WTC11 (cell line): ENCODE data around the gene IMPDH1.

Experiments used
- FOXJ3 ChIP-seq: sonication (generic); formaldehyde crosslinking; IDR thresholded peaks from 2 replicates; pipeline ENCODE4 v1.9.0; 2021; ENCODE audit warnings: missing genetic modification reagents, mild to moderate bottlenecking, borderline replicate concordance
- FOXK1 ChIP-seq: sonication (generic); formaldehyde crosslinking; IDR thresholded peaks from 2 replicates; pipeline ENCODE4 v1.8.0; 2022; ENCODE audit warnings: mild to moderate bottlenecking, moderate library complexity, missing genetic modification reagents
- JUN ChIP-seq: sonication (generic); formaldehyde crosslinking; IDR thresholded peaks from 2 replicates; pipeline ENCODE4 v1.8.0; 2023; ENCODE audit warnings: mild to moderate bottlenecking, missing genetic modification reagents
- KAT7 ChIP-seq: sonication (generic); formaldehyde crosslinking; IDR thresholded peaks from 2 replicates; pipeline ENCODE4 v1.8.1; 2023; ENCODE audit warnings: missing genetic modification reagents, mild to moderate bottlenecking, borderline replicate concordance
- NFE2L1 ChIP-seq: sonication (generic); formaldehyde crosslinking; IDR thresholded peaks from 2 replicates; pipeline ENCODE4 v1.8.1; 2023; ENCODE audit warnings: missing genetic modification reagents
- NFYB ChIP-seq: sonication (generic); formaldehyde crosslinking; conservative IDR thresholded peaks from 2 replicates; pipeline ENCODE4 v1.8.0; 2022; ENCODE audit warnings: low read depth, missing genetic modification reagents
- OVOL2 ChIP-seq: fragments of 250-450 bp; sonication (Bioruptor Pico); IDR thresholded peaks from 2 replicates; pipeline ENCODE4 v1.9.0; 2021; ENCODE audit warnings: mild to moderate bottlenecking, borderline replicate concordance
- TF ChIP-seq, protein P1 (sequence below): sonication (generic); formaldehyde crosslinking; IDR thresholded peaks from 2 replicates; pipeline ENCODE4 v1.8.0; 2022; ENCODE audit warnings: mild to moderate bottlenecking, missing genetic modification reagents
- TF ChIP-seq, protein P2 (sequence below): fragments of 200-600 bp; IDR thresholded peaks from 2 replicates; pipeline ENCODE4 v1.8.0; 2022; ENCODE audit warnings: antibody characterized with exemption
- TF ChIP-seq, protein P3 (sequence below): sonication (generic); formaldehyde crosslinking; conservative IDR thresholded peaks from 2 replicates; pipeline ENCODE4 v1.8.1; 2022; ENCODE audit warnings: mild to moderate bottlenecking, missing genetic modification reagents
- TF ChIP-seq, protein P4 (sequence below): sonication (generic); formaldehyde crosslinking; IDR thresholded peaks from 2 replicates; pipeline ENCODE4 v1.8.0; 2022; ENCODE audit warnings: mild to moderate bottlenecking, missing genetic modification reagents
- TF ChIP-seq, protein P5 (sequence below): sonication (generic); formaldehyde crosslinking; IDR thresholded peaks from 2 replicates; pipeline ENCODE4 v1.8.0; 2022; ENCODE audit warnings: mild to moderate bottlenecking, missing genetic modification reagents

DNA sequence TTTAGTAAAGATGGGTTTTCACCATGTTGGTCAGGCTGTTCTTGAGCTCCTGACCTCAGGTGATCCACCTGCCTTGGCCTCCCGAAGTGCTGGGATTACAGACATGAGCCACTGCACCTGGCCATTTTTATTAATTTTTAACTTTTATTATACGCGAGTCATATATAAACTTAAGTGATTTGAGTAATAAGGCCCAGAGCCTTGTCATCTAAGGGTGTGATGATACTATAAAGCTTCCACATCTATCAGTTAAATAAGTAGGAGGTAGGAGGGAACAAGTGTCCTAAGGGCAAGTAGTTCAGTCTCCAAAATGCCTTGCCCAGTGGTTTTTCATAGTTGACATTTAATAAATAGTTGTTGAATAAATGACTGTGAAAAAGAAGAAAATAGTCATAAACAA, 32.6 kb upstream of the IMPDH1 start:
- TF ChIP-seq, protein P1, sequence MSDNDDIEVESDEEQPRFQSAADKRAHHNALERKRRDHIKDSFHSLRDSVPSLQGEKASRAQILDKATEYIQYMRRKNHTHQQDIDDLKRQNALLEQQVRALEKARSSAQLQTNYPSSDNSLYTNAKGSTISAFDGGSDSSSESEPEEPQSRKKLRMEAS (CRISPR knock-in tag) = no peak
- TF ChIP-seq KAT7 (CRISPR knock-in tag) (no peak), JUN (CRISPR knock-in tag) (no peak), NFE2L1 (CRISPR knock-in tag) (no peak), FOXJ3 (CRISPR knock-in tag) (no peak), FOXK1 (CRISPR knock-in tag) (no peak), NFYB (no peak), OVOL2 (CRISPR knock-in tag) (no peak)
- TF ChIP-seq, protein P2, sequence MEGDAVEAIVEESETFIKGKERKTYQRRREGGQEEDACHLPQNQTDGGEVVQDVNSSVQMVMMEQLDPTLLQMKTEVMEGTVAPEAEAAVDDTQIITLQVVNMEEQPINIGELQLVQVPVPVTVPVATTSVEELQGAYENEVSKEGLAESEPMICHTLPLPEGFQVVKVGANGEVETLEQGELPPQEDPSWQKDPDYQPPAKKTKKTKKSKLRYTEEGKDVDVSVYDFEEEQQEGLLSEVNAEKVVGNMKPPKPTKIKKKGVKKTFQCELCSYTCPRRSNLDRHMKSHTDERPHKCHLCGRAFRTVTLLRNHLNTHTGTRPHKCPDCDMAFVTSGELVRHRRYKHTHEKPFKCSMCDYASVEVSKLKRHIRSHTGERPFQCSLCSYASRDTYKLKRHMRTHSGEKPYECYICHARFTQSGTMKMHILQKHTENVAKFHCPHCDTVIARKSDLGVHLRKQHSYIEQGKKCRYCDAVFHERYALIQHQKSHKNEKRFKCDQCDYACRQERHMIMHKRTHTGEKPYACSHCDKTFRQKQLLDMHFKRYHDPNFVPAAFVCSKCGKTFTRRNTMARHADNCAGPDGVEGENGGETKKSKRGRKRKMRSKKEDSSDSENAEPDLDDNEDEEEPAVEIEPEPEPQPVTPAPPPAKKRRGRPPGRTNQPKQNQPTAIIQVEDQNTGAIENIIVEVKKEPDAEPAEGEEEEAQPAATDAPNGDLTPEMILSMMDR = no peak
- TF ChIP-seq, protein P3, sequence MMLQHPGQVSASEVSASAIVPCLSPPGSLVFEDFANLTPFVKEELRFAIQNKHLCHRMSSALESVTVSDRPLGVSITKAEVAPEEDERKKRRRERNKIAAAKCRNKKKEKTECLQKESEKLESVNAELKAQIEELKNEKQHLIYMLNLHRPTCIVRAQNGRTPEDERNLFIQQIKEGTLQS (CRISPR knock-in tag) = no peak
- TF ChIP-seq, protein P4, sequence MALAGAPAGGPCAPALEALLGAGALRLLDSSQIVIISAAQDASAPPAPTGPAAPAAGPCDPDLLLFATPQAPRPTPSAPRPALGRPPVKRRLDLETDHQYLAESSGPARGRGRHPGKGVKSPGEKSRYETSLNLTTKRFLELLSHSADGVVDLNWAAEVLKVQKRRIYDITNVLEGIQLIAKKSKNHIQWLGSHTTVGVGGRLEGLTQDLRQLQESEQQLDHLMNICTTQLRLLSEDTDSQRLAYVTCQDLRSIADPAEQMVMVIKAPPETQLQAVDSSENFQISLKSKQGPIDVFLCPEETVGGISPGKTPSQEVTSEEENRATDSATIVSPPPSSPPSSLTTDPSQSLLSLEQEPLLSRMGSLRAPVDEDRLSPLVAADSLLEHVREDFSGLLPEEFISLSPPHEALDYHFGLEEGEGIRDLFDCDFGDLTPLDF (CRISPR knock-in tag) = no peak
- TF ChIP-seq, protein P5, sequence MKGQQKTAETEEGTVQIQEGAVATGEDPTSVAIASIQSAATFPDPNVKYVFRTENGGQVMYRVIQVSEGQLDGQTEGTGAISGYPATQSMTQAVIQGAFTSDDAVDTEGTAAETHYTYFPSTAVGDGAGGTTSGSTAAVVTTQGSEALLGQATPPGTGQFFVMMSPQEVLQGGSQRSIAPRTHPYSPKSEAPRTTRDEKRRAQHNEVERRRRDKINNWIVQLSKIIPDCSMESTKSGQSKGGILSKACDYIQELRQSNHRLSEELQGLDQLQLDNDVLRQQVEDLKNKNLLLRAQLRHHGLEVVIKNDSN (CRISPR knock-in tag) = no peak
